ENCODE results near the gene AOPEP.

Gene AOPEP

GRCh38 chr9:94809778-94810177 lies 83.3 kb downstream of the AOPEP start (continued):
- TF ChIP-seq SETDB1 (IDR thresholded peaks at IDR 0.05; ENCODE audit: insufficient read length, low read length), result no peak

DNA sequence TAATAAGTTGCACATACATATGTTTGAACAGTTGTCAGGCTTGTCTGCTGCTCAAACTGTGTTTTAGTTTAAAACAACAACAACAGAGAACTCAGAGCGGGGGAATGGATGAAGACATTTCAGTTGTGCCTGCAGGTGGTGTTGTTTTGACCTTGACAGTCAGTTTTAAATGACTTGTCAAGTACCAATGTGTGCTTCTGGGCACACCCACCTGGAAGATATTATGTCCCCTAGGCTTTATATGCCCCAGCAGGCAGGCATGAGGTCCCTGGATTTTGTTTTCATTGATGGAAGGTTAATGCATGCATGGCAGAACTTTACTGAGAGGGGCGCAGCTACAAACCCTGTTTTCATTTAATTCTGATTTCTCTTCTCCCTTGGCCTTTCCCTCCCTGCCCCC lies 84.6 kb downstream of the AOPEP start:
- H3K4me1 ChIP-seq (ENCODE audit: control insufficient read depth, insufficient read depth, low read length), result peaks cover 6% of the 10 kb centered on the region
- TF ChIP-seq WT1 (tag by site-specific recombination; IDR thresholded peaks at IDR 0.05), result no peak
- TF ChIP-seq, protein P1, sequence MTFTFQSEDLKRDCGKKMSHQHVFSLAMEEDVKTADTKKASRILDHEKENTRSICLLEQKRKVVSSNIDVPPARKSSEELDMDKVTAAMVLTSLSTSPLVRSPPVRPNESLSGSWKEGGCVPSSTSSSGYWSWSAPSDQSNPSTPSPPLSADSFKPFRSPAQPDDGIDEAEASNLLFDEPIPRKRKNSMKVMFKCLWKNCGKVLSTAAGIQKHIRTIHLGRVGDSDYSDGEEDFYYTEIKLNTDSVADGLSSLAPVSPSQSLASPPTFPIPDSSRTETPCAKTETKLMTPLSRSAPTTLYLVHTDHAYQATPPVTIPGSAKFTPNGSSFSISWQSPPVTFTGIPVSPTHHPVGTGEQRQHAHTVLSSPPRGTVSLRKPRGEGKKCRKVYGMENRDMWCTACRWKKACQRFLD (tag by site-specific recombination; IDR thresholded peaks at IDR 0.05), result no peak
- TF ChIP-seq, protein P2, sequence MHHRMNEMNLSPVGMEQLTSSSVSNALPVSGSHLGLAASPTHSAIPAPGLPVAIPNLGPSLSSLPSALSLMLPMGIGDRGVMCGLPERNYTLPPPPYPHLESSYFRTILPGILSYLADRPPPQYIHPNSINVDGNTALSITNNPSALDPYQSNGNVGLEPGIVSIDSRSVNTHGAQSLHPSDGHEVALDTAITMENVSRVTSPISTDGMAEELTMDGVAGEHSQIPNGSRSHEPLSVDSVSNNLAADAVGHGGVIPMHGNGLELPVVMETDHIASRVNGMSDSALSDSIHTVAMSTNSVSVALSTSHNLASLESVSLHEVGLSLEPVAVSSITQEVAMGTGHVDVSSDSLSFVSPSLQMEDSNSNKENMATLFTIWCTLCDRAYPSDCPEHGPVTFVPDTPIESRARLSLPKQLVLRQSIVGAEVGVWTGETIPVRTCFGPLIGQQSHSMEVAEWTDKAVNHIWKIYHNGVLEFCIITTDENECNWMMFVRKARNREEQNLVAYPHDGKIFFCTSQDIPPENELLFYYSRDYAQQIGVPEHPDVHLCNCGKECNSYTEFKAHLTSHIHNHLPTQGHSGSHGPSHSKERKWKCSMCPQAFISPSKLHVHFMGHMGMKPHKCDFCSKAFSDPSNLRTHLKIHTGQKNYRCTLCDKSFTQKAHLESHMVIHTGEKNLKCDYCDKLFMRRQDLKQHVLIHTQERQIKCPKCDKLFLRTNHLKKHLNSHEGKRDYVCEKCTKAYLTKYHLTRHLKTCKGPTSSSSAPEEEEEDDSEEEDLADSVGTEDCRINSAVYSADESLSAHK (tag by site-specific recombination; IDR thresholded peaks at IDR 0.05), result no peak
- no peak for TF ChIP-seq ZNF610 (tag by site-specific recombination; IDR thresholded peaks at IDR 0.05; ENCODE audit: borderline replicate concordance)
- H3K9me3 ChIP-seq (ENCODE audit: control insufficient read depth, insufficient read depth, low read depth, low read length), result no peaks in the 10 kb centered on the region
- ChIA-PET POLR2A (no interaction called here), CTCF (interaction anchor here (0.6 to 2.0 kb wide), 3 partner anchors 27 to 317 kb away, joined by 3 to 5 read pairs (median 4); no protein-coding TSS in a partner anchor)
- peaks cover 0 to 7% of the 10 kb centered on the region in 2 experiments; a peak in 1 of 3 replicates for H3K36me3 ChIP-seq (ENCODE audit: control insufficient read depth in 2 of 2, insufficient read depth in 1 of 2, low read length in 2 of 2)
- no peak overlapping the region for H3K4me3 ChIP-seq (ENCODE audit: low read depth, low read length)
- H3K27ac ChIP-seq (ENCODE audit: extremely low read depth, low read depth, low read length), result no peak overlapping the region

GRCh38 chr9:94812343-94812742 lies 85.8 kb downstream of the AOPEP start:
- CTCF ChIA-PET, result interaction anchor here (1.1 to 1.2 kb wide), 2 partner anchors 29 to 188 kb away, joined by 3 to 5 read pairs; no protein-coding TSS in a partner anchor
- POLR2A ChIA-PET, result no interaction called here

More at GRCh38 chr9:94812343-94812742, 85.8 kb downstream of the AOPEP start:
- no peaks in the 10 kb centered on the region for H3K4me1 ChIP-seq (ENCODE audit: control insufficient read depth, insufficient read depth, low read length)
- peaks cover 0 to 7% of the 10 kb centered on the region in 2 experiments; a peak in 1 of 3 replicates for H3K36me3 ChIP-seq (ENCODE audit: control insufficient read depth in 2 of 2, insufficient read depth in 1 of 2, low read length in 2 of 2)
- TF ChIP-seq ZNF792 (tag by site-specific recombination; IDR thresholded peaks at IDR 0.05), result no peak
- TF ChIP-seq, protein P3, sequence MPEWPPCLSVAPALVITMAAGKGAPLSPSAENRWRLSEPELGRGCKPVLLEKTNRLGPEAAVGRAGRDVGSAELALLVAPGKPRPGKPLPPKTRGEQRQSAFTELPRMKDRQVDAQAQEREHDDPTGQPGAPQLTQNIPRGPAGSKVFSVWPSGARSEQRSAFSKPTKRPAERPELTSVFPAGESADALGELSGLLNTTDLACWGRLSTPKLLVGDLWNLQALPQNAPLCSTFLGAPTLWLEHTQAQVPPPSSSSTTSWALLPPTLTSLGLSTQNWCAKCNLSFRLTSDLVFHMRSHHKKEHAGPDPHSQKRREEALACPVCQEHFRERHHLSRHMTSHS (tag by site-specific recombination; IDR thresholded peaks at IDR 0.05), result no peak
- no peak for TF ChIP-seq ZNF114 (tag by site-specific recombination; IDR thresholded peaks at IDR 0.05)
- TF ChIP-seq FEZF1 (tag by site-specific recombination; IDR thresholded peaks at IDR 0.05), result no peak
- no peak for TF ChIP-seq ZNF174 (tag by site-specific recombination; IDR thresholded peaks at IDR 0.05)
- TF ChIP-seq ZNF701 (tag by site-specific recombination; IDR thresholded peaks at IDR 0.05), result no peak
- TF ChIP-seq ZNF791 (tag by site-specific recombination; IDR thresholded peaks at IDR 0.05), result no peak
- no peak for TF ChIP-seq ZNF416 (tag by site-specific recombination; IDR thresholded peaks at IDR 0.05)
- TF ChIP-seq ZFP3 (tag by site-specific recombination; IDR thresholded peaks at IDR 0.05; ENCODE audit: low read depth), result no peak
- no peak for TF ChIP-seq SP7 (tag by site-specific recombination; IDR thresholded peaks at IDR 0.05)
- no peak for TF ChIP-seq GFI1B (tag by site-specific recombination; IDR thresholded peaks at IDR 0.05)
- no peak for TF ChIP-seq ZNF221 (tag by site-specific recombination; IDR thresholded peaks at IDR 0.05; ENCODE audit: borderline replicate concordance)
- no peak for TF ChIP-seq ZSCAN4 (tag by site-specific recombination; IDR thresholded peaks at IDR 0.05)
- TF ChIP-seq ZEB2 (tag by site-specific recombination; IDR thresholded peaks at IDR 0.05), result no peak
- no peak for TF ChIP-seq KLF1 (tag by site-specific recombination; IDR thresholded peaks at IDR 0.05)
- TF ChIP-seq ZNF776 (tag by site-specific recombination; IDR thresholded peaks at IDR 0.05; ENCODE audit: borderline replicate concordance), result no peak
- no peak for TF ChIP-seq SCRT1 (tag by site-specific recombination; IDR thresholded peaks at IDR 0.05; ENCODE audit: borderline replicate concordance)
- no peak for TF ChIP-seq SETDB1 (IDR thresholded peaks at IDR 0.05; ENCODE audit: insufficient read length, low read length)
- TF ChIP-seq, protein P4, sequence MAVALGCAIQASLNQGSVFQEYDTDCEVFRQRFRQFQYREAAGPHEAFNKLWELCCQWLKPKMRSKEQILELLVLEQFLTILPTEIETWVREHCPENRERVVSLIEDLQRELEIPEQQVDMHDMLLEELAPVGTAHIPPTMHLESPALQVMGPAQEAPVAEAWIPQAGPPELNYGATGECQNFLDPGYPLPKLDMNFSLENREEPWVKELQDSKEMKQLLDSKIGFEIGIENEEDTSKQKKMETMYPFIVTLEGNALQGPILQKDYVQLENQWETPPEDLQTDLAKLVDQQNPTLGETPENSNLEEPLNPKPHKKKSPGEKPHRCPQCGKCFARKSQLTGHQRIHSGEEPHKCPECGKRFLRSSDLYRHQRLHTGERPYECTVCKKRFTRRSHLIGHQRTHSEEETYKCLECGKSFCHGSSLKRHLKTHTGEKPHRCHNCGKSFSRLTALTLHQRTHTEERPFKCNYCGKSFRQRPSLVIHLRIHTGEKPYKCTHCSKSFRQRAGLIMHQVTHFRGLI (tag by site-specific recombination; IDR thresholded peaks at IDR 0.05), result no peak
- TF ChIP-seq, protein P5, sequence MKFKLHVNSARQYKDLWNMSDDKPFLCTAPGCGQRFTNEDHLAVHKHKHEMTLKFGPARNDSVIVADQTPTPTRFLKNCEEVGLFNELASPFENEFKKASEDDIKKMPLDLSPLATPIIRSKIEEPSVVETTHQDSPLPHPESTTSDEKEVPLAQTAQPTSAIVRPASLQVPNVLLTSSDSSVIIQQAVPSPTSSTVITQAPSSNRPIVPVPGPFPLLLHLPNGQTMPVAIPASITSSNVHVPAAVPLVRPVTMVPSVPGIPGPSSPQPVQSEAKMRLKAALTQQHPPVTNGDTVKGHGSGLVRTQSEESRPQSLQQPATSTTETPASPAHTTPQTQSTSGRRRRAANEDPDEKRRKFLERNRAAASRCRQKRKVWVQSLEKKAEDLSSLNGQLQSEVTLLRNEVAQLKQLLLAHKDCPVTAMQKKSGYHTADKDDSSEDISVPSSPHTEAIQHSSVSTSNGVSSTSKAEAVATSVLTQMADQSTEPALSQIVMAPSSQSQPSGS (tag by site-specific recombination; IDR thresholded peaks at IDR 0.05; ENCODE audit: low read depth), result no peak
- H3K27ac ChIP-seq (ENCODE audit: extremely low read depth, low read depth, low read length), result no peak overlapping the region
- no peak overlapping the region for H3K4me3 ChIP-seq (ENCODE audit: low read depth, low read length)
- H3K9me3 ChIP-seq (ENCODE audit: control insufficient read depth, insufficient read depth, low read depth, low read length), result no peaks in the 10 kb centered on the region

Data from HEK293 (cell line).